ENCODE data around the gene GLP1R.

Gene GLP1R

DNA sequence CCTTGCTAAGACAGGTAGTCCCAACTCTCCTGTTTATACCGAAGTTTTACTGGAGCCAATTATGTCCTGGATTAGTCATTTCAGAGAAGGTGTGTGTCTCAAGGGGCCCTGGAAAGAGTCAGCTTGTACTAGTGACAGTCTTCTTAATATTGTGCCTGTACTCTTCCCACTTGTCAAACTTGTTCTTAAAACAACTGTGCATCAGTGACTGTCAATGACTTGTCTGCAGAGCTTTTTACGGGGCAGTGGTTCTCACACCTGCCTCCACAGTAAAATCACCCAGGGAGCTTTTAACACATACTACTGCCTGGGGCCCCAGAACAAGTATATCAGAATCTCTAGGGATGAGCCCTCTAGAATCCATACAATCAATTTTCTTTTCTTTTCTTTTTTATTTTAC, 28.4 kb upstream of the GLP1R start:
- Histone ChIP-seq H3K9me3 (replicated peaks; ENCODE audit: low read length) (no peaks in the 10 kb centered on the region), H3K9ac (ENCODE audit: low read depth, low read length) (no peak overlapping the region), H3K27me3 (ENCODE audit: control insufficient read depth, insufficient read depth, low read length) (peaks cover 2% of the 10 kb centered on the region), H3K4me3 (ENCODE audit: low read length) (no peak overlapping the region), H3K36me3 (ENCODE audit: insufficient read depth, low read length) (no peaks in the 10 kb centered on the region), H3K4me1 (ENCODE audit: control insufficient read depth, insufficient read depth, low read length) (no peaks in the 10 kb centered on the region), H3K4me2 (ENCODE audit: low read length) (no peak overlapping the region)

DNA sequence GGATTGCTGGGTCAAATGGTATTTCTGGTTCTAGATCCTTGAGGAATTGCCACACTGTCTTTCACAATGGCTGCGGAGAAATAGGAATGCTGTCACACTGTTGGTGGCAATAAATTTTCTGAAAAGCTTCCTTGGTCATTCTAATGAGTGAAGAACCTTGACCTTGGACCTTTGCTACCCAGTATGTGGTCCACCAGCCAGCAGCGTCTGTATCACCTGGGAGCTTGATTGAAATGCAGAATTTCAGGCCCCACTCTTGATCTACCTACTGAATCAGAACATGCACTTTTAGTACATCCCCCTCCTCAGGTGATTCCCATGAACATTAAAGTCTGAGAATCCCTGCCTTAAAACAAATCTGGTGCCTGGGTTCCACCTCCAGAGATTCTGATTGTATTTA, 27.5 kb upstream of the GLP1R start:
- Histone ChIP-seq H3K9me3 (replicated peaks; ENCODE audit: low read length) (no peaks in the 10 kb centered on the region), H3K9ac (ENCODE audit: low read depth, low read length) (no peak overlapping the region), H3K4me2 (ENCODE audit: low read length) (no peak overlapping the region), H3K4me1 (ENCODE audit: control insufficient read depth, insufficient read depth, low read length) (no peaks in the 10 kb centered on the region), H3K36me3 (ENCODE audit: insufficient read depth, low read length) (no peaks in the 10 kb centered on the region), H3K27me3 (ENCODE audit: control insufficient read depth, insufficient read depth, low read length) (peaks cover 2% of the 10 kb centered on the region), H3K4me3 (ENCODE audit: low read length) (no peak overlapping the region)

- Histone ChIP-seq H3K27me3 (ENCODE audit: control insufficient read depth, insufficient read depth, low read length) (peaks cover 2% of the 10 kb centered on the region), H3K4me3 (ENCODE audit: low read length) (no peak overlapping the region), H3K9me3 (replicated peaks; ENCODE audit: low read length) (no peaks in the 10 kb centered on the region)
These were observed 26.8 kb upstream of the GLP1R start for GRCh38 chr6:39021779-39022178.

GRCh38 chr6:39026175-39026574, 22.4 kb upstream of the GLP1R start:
- Histone ChIP-seq H3K27me3 (ENCODE audit: control insufficient read depth, insufficient read depth, low read length) (peaks cover 2% of the 10 kb centered on the region), H3K4me1 (ENCODE audit: control insufficient read depth, insufficient read depth, low read length) (no peaks in the 10 kb centered on the region), H3K36me3 (ENCODE audit: insufficient read depth, low read length) (no peaks in the 10 kb centered on the region), H3K9ac (ENCODE audit: low read depth, low read length) (no peak overlapping the region), H3K4me3 (ENCODE audit: low read length) (no peak overlapping the region), H3K9me3 (replicated peaks; ENCODE audit: low read length) (no peaks in the 10 kb centered on the region), H3K4me2 (ENCODE audit: low read length) (no peak overlapping the region)

More at GRCh38 chr6:39021779-39022178, 26.8 kb upstream of the GLP1R start:
- Histone ChIP-seq H3K36me3 (ENCODE audit: insufficient read depth, low read length) (no peaks in the 10 kb centered on the region), H3K9ac (ENCODE audit: low read depth, low read length) (no peak overlapping the region), H3K4me1 (ENCODE audit: control insufficient read depth, insufficient read depth, low read length) (no peaks in the 10 kb centered on the region), H3K4me2 (ENCODE audit: low read length) (no peak overlapping the region)

GRCh38 chr6:39029156-39030011, 19.2 kb upstream of the GLP1R start:
- Histone ChIP-seq H3K4me2 (ENCODE audit: low read length) (no peak overlapping the region), H3K27me3 (ENCODE audit: control insufficient read depth, insufficient read depth, low read length) (no peaks in the 10 kb centered on the region), H3K36me3 (ENCODE audit: insufficient read depth, low read length) (no peaks in the 10 kb centered on the region), H3K4me1 (ENCODE audit: control insufficient read depth, insufficient read depth, low read length) (no peaks in the 10 kb centered on the region), H3K9ac (ENCODE audit: low read depth, low read length) (no peak overlapping the region), H3K9me3 (replicated peaks; ENCODE audit: low read length) (no peaks in the 10 kb centered on the region), H3K4me3 (ENCODE audit: low read length) (no peak overlapping the region)

DNA sequence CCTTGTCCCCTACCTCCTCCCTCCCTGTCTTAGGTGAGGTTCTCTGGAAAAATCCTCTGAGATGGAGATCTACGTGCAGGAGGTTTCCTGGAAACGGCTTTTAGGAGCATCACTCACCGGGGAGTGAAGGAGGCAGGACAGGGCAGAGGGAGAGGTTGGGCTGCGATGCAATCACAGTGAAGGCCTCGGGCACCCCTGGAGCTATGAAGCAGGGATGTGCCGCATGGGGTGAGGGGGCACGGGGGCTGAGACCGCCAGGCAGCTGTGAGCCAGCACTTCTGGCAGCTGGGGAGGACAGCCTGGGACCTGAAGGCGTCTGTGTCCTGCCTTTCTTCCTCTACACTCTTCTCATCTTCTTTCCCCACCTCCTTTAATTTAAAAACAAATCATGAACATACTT, 12.9 kb upstream of the GLP1R start:
- Histone ChIP-seq H3K36me3 (ENCODE audit: insufficient read depth, low read length) (no peaks in the 10 kb centered on the region), H3K4me2 (ENCODE audit: low read length) (no peak overlapping the region), H3K27me3 (ENCODE audit: control insufficient read depth, insufficient read depth, low read length) (peaks cover 15% of the 10 kb centered on the region), H3K9ac (ENCODE audit: low read depth, low read length) (no peak overlapping the region), H3K4me3 (ENCODE audit: low read length) (no peak overlapping the region), H3K4me1 (ENCODE audit: control insufficient read depth, insufficient read depth, low read length) (no peaks in the 10 kb centered on the region), H3K9me3 (replicated peaks; ENCODE audit: low read length) (no peaks in the 10 kb centered on the region)

GRCh38 chr6:39037082-39037508, 11.5 kb upstream of the GLP1R start:
- Histone ChIP-seq H3K9me3 (replicated peaks; ENCODE audit: low read length) (no peaks in the 10 kb centered on the region), H3K27me3 (ENCODE audit: control insufficient read depth, insufficient read depth, low read length) (peaks cover 15% of the 10 kb centered on the region), H3K4me2 (ENCODE audit: low read length) (no peak overlapping the region), H3K4me3 (ENCODE audit: low read length) (no peak overlapping the region), H3K36me3 (ENCODE audit: insufficient read depth, low read length) (no peaks in the 10 kb centered on the region), H3K9ac (ENCODE audit: low read depth, low read length) (no peak overlapping the region), H3K4me1 (ENCODE audit: control insufficient read depth, insufficient read depth, low read length) (no peaks in the 10 kb centered on the region)

GRCh38 chr6:39037707-39038106, 10.9 kb upstream of the GLP1R start:
- Histone ChIP-seq H3K9me3 (replicated peaks; ENCODE audit: low read length) (no peaks in the 10 kb centered on the region), H3K36me3 (ENCODE audit: insufficient read depth, low read length) (no peaks in the 10 kb centered on the region), H3K4me2 (ENCODE audit: low read length) (no peak overlapping the region), H3K4me3 (ENCODE audit: low read length) (no peak overlapping the region), H3K9ac (ENCODE audit: low read depth, low read length) (no peak overlapping the region), H3K4me1 (ENCODE audit: control insufficient read depth, insufficient read depth, low read length) (no peaks in the 10 kb centered on the region), H3K27me3 (ENCODE audit: control insufficient read depth, insufficient read depth, low read length) (peaks cover 15% of the 10 kb centered on the region)

GRCh38 chr6:39040080-39040673, 8.4 kb upstream of the GLP1R start:
- peaks cover 15% of the 10 kb centered on the region for H3K27me3 ChIP-seq (ENCODE audit: control insufficient read depth, insufficient read depth, low read length)

GRCh38 chr6:39041072-39041471, 7.5 kb upstream of the GLP1R start:
- peaks cover 9% of the 10 kb centered on the region for H3K27me3 ChIP-seq (ENCODE audit: control insufficient read depth, insufficient read depth, low read length)

More at GRCh38 chr6:39040080-39040673, 8.4 kb upstream of the GLP1R start:
- Histone ChIP-seq H3K4me3 (ENCODE audit: low read length) (no peak overlapping the region), H3K9me3 (replicated peaks; ENCODE audit: low read length) (no peaks in the 10 kb centered on the region), H3K4me1 (ENCODE audit: control insufficient read depth, insufficient read depth, low read length) (no peaks in the 10 kb centered on the region), H3K36me3 (ENCODE audit: insufficient read depth, low read length) (no peaks in the 10 kb centered on the region), H3K9ac (ENCODE audit: low read depth, low read length) (no peak overlapping the region), H3K4me2 (ENCODE audit: low read length) (no peak overlapping the region)

GRCh38 chr6:39043776-39044175, 4.8 kb upstream of the GLP1R start:
- Histone ChIP-seq H3K4me3 (ENCODE audit: low read length) (no peak overlapping the region), H3K4me2 (ENCODE audit: low read length) (no peak overlapping the region), H3K4me1 (ENCODE audit: control insufficient read depth, insufficient read depth, low read length) (no peaks in the 10 kb centered on the region), H3K36me3 (ENCODE audit: insufficient read depth, low read length) (no peaks in the 10 kb centered on the region), H3K27me3 (ENCODE audit: control insufficient read depth, insufficient read depth, low read length) (peaks cover 18% of the 10 kb centered on the region), H3K9me3 (replicated peaks; ENCODE audit: low read length) (no peaks in the 10 kb centered on the region), H3K9ac (ENCODE audit: low read depth, low read length) (no peak overlapping the region)

More at GRCh38 chr6:39041072-39041471, 7.5 kb upstream of the GLP1R start:
- Histone ChIP-seq H3K4me3 (ENCODE audit: low read length) (no peak overlapping the region), H3K9ac (ENCODE audit: low read depth, low read length) (no peak overlapping the region), H3K36me3 (ENCODE audit: insufficient read depth, low read length) (no peaks in the 10 kb centered on the region), H3K4me2 (ENCODE audit: low read length) (no peak overlapping the region), H3K9me3 (replicated peaks; ENCODE audit: low read length) (no peaks in the 10 kb centered on the region), H3K4me1 (ENCODE audit: control insufficient read depth, insufficient read depth, low read length) (no peaks in the 10 kb centered on the region)

DNA sequence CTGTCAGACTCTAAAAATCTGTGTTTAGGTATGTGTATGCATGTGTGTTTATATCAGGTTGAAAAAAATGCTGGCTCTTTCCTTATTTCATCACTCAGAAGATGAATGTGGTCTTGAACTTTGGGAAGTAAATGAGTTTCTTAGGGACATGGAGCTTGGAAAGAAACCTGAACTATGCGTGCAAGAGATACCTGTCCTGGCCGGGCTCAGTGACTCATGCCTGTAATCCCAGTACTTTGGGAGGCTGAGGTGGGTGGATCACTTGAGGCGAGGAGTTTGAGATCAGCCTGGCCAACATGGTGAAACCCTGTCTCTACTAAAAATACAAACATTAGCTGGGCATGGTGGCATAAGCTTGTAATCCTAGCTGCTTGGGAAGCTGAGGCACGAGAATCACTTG, 4.4 kb upstream of the GLP1R start:
- H3K4me1 ChIP-seq (ENCODE audit: control insufficient read depth, insufficient read depth, low read length) = no peaks in the 10 kb centered on the region
- peaks cover 19% of the 10 kb centered on the region for H3K27me3 ChIP-seq (ENCODE audit: control insufficient read depth, insufficient read depth, low read length)
- H3K36me3 ChIP-seq (ENCODE audit: insufficient read depth, low read length) = no peaks in the 10 kb centered on the region
- no peaks in the 10 kb centered on the region for H3K9me3 ChIP-seq (replicated peaks; ENCODE audit: low read length)
- no peak overlapping the region for H3K9ac ChIP-seq (ENCODE audit: low read depth, low read length)
- no peak overlapping the region for H3K4me3 ChIP-seq (ENCODE audit: low read length)
- no peak overlapping the region for H3K4me2 ChIP-seq (ENCODE audit: low read length)

Data from skeletal muscle satellite cell (primary cell).